Adrenal gland (tissue), 12 donors: ENCODE results near the gene NAV2. TPM values are rescaled to one million over a fixed set of nuclear protein-coding genes. Genes with fewer than 3 reads are reported as not detected.

Experiments
- DNase-seq, 7 donors: peaks; one replicate each; pipeline ENCODE4 v3.0.0-alpha.2; 2019 to 2020
- H3K27ac ChIP-seq, 5 donors: fragments of 200-600 bp; sonication (generic) in 4 of 5; 1 replicate in 3 of 5; 2 replicates in 2 of 5; pipeline versions ENCODE4 v1.5.1 to v1.8.0; 2016 to 2020; ENCODE audit warnings: mild to moderate bottlenecking in 1 of 5
- H3K27me3 ChIP-seq: fragments of 200-600 bp; 2 replicates; pipeline ENCODE4 v1.8.0; 2021
- H3K36me3 ChIP-seq, 2 donors: fragments of 200-600 bp; replicated peaks in 1 of 2; 1 replicate in 1 of 2; 2 replicates in 1 of 2; pipeline versions ENCODE4 v1.5.1 to v1.8.0; 2018 to 2022
- H3K4me1 ChIP-seq, 2 donors: fragments of 200-600 bp; replicated peaks in 1 of 2; 1 replicate in 1 of 2; 2 replicates in 1 of 2; pipeline versions ENCODE4 v1.5.1 to v1.8.0; 2018 to 2021
- H3K4me3 ChIP-seq, 4 donors: fragments of 200-600 bp; sonication (generic) in 3 of 4; one replicate each; pipeline ENCODE4 v1.5.1; 2016 to 2018
- H3K9me3 ChIP-seq, 3 donors: fragments of 200-600 bp; sonication (generic) in 1 of 3; replicated peaks in 1 of 3; 1 replicate in 2 of 3; 2 replicates in 1 of 3; pipeline versions ENCODE4 v1.5.1 to v1.8.0; 2016 to 2021
- CTCF ChIP-seq, 6 experiments: fragments of 450-650 bp in 4 of 6; fragments of 200-600 bp in 2 of 6; sonication (generic) in 1 of 6; IDR thresholded peaks; 1 replicate in 5 of 6; 2 replicates in 1 of 6; pipeline versions ENCODE4 v1.5.1 to v1.8.0; 2016 to 2021; ENCODE audit warnings: antibody characterized with exemption in 6 of 6, mild to moderate bottlenecking in 2 of 6, moderate library complexity in 1 of 6
- POLR2A ChIP-seq, 2 donors: fragments of 450-650 bp; IDR thresholded peaks; one replicate each; pipeline ENCODE4 v1.6.1; 2017; ENCODE audit warnings: antibody characterized with exemption in 2 of 2, mild to moderate bottlenecking in 2 of 2, moderate library complexity in 1 of 2
- WGBS, 4 donors: extraction: QIAGEN DNeasy Blood & Tissue Kit in 2 of 4; methylation state at CpG; one replicate each; pipeline versions ENCODE4 v1.1.5 to v1.1.7; 2013 to 2017; 5-methylcytosine and 5-hydroxymethylcytosine counted together
- intact Hi-C, 2 donors: fragments of 100-400 bp; cut with DNase I; formaldehyde crosslinking; loops; one replicate each; pipeline versions ENCODE4 v1.14.1 to v1.15.0; 2022 to 2023
- polyA plus RNA-seq, 3 donors: library from polyadenylated mRNA; stranded (reverse); fragments of 200-250 nt in 2 of 3; fragments of 350-450 nt in 1 of 3; fragmentation: Illumina TruSeq in 1 of 3; extraction: RNeasy Lipid Tissue Mini Kit (QIAGEN cat#74804) in 1 of 3; gene quantifications; one replicate each; pipeline ENCODE4 v1.2.3, GENCODE V29; 2013 to 2014
- total RNA-seq, 9 donors: library from RNA; depleted of rRNA in 4 of 9; stranded (reverse); fragments of >200 nt in 4 of 9; fragments of 120-200 nt in 1 of 9; fragmentation: NEBNext Ultra II Directional in 1 of 9; extraction: Animal tissue kit (Norgen Biotek cat#: 25700) in 1 of 9; gene quantifications; one replicate each; pipeline versions ENCODE4 v1.1.0 to v1.2.4, GENCODE V29; 2013 to 2023
- donor health status: healthy with polysubstance abuse.
- donor health status: Bipolar disorder and iron deficiency.
- donor health status: DM: yes; HTN: yes; CAD: no.
- donor health status: DM: no; HTN: no; CAD: no.
- donor health status: DM: no; HTN: no; CAD: no.
- donor health status: DM: yes; HTN: yes; CAD: no.

The NAV2 gene
- total and polyA plus RNA-seq, 12 donors, result 1.6 to 9.2 (median 5.5) TPM

GRCh38 chr11:19853920-19854319 lies 141.3 kb downstream of the NAV2 start:
- TF ChIP-seq POLR2A (IDR thresholded peaks at IDR 0.05) (no peak), CTCF (IDR thresholded peaks at IDR 0.05) (no peak)
- 65 to 80% (median 75%) methylated on average over 4 of the region's 4 CpGs for WGBS, 4 donors
- intact Hi-C loops, result no loop called here

GRCh38 chr11:19861171-19861570 lies 148.5 kb downstream of the NAV2 start:
- Histone ChIP-seq H3K27ac (no peak overlapping the region), H3K36me3 (no peaks in the 10 kb centered on the region), H3K27me3 (no peaks in the 10 kb centered on the region), H3K4me1 (no peaks in the 10 kb centered on the region), H3K9me3 (no peaks in the 10 kb centered on the region), H3K4me3 (no peak overlapping the region)
- intact Hi-C loops, result no loop called here
- no peak for TF ChIP-seq POLR2A (IDR thresholded peaks at IDR 0.05)
- DNase-seq, result no peak
- 75 to 88% (median 83%) methylated on average over 5 of the region's 5 CpGs for WGBS, 4 donors

More at GRCh38 chr11:19853920-19854319, 141.3 kb downstream of the NAV2 start:
- H3K4me3 ChIP-seq, result no peak overlapping the region
- no peaks in the 10 kb centered on the region for H3K36me3 ChIP-seq
- no peaks in the 10 kb centered on the region for H3K9me3 ChIP-seq
- DNase-seq, result no peak
- H3K4me1 ChIP-seq, result no peaks in the 10 kb centered on the region
- no peaks in the 10 kb centered on the region for H3K27me3 ChIP-seq
- no peak overlapping the region for H3K27ac ChIP-seq

- DNase-seq, result no peak
- no peaks in the 10 kb centered on the region for H3K9me3 ChIP-seq
- H3K27ac ChIP-seq, result no peak overlapping the region
- TF ChIP-seq CTCF (IDR thresholded peaks at IDR 0.05) (no peak), POLR2A (IDR thresholded peaks at IDR 0.05) (no peak)
- intact Hi-C loops, result no loop called here
- no peaks in the 10 kb centered on the region for H3K36me3 ChIP-seq
- H3K4me3 ChIP-seq, result no peak overlapping the region
- H3K4me1 ChIP-seq, result no peaks in the 10 kb centered on the region
- 90 to 94% (median 94%) methylated on average over 4 of the region's 4 CpGs for WGBS, 4 donors
- H3K27me3 ChIP-seq, result no peaks in the 10 kb centered on the region
Observed at GRCh38 chr11:19862091-19862490, 149.5 kb downstream of the NAV2 start.

- Histone ChIP-seq H3K36me3 (no peaks in the 10 kb centered on the region), H3K4me3 (no peak overlapping the region), H3K4me1 (no peaks in the 10 kb centered on the region), H3K27me3 (no peaks in the 10 kb centered on the region), H3K9me3 (no peaks in the 10 kb centered on the region), H3K27ac (no peak overlapping the region)
- TF ChIP-seq POLR2A (IDR thresholded peaks at IDR 0.05) (no peak), CTCF (IDR thresholded peaks at IDR 0.05) (no peak)
- WGBS, 4 donors, result 75 to 84% (median 77%) methylated on average over 6 of the region's 6 CpGs
- DNase-seq, result no peak
- intact Hi-C loops, result no loop called here
Observed at GRCh38 chr11:19864141-19865140, 151.8 kb downstream of the NAV2 start.
